Activated CD4-positive, alpha-beta T cell treated with anti-CD3 and anti-CD28 coated beads, Interleukin-2, amount 10 ng/mL, durations not matched to agents 7 days and 5 days (primary cell): ENCODE measurements around the gene DLEC1. TPM values are rescaled to one million over a fixed set of nuclear protein-coding genes. Genes with fewer than 3 reads are reported as not detected.
"Not testable (repeated sequence)": the region's sequence is repeated elsewhere in the genome, so short reads cannot be mapped to it uniquely, and the experiment has no call there.

Experiments used
- CTCF ChIA-PET: fragments of 350-600 bp; sonication (Branson Sonifier 250); formaldehyde crosslinking; loops from one replicate; lab custom pipeline; 2021; ENCODE audit warnings: antibody characterized with exemption; lab: Charles Lee
- POLR2A ChIA-PET: fragments of 350-600 bp; sonication (Branson Sonifier 250); formaldehyde crosslinking; loops from one replicate; lab custom pipeline; 2021; ENCODE audit warnings: antibody characterized with exemption; lab: Charles Lee
- DNase-seq: peaks from one replicate; pipeline ENCODE4 v3.0.0-alpha.2; 2020
- H3K27ac Mint-ChIP-seq: one replicate; pipeline ENCODE4 v1.8.0; 2021; ENCODE audit warnings: mild to moderate bottlenecking, moderate library complexity, mixed read lengths
- H3K27me3 Mint-ChIP-seq: one replicate; pipeline ENCODE4 v1.8.0; 2021; ENCODE audit warnings: mixed read lengths
- H3K36me3 Mint-ChIP-seq: one replicate; pipeline ENCODE4 v1.8.0; 2021; ENCODE audit warnings: low read depth, mixed read lengths
- H3K4me1 Mint-ChIP-seq: one replicate; pipeline ENCODE4 v1.8.0; 2021; ENCODE audit warnings: mixed read lengths
- H3K4me3 Mint-ChIP-seq: one replicate; pipeline ENCODE4 v1.8.0; 2021; ENCODE audit warnings: mild to moderate bottlenecking, moderate library complexity, mixed read lengths
- H3K9me3 Mint-ChIP-seq: one replicate; pipeline ENCODE4 v1.8.0; 2021; ENCODE audit warnings: mixed read lengths
- total RNA-seq, 2 experiments: library from RNA; stranded (reverse); gene quantifications; one replicate each; pipeline ENCODE4 v1.2.3, GENCODE V29; 2021

Gene DLEC1
- total RNA-seq, 2 experiments from 2014 or later = 1.4 to 2.3 TPM

DNA sequence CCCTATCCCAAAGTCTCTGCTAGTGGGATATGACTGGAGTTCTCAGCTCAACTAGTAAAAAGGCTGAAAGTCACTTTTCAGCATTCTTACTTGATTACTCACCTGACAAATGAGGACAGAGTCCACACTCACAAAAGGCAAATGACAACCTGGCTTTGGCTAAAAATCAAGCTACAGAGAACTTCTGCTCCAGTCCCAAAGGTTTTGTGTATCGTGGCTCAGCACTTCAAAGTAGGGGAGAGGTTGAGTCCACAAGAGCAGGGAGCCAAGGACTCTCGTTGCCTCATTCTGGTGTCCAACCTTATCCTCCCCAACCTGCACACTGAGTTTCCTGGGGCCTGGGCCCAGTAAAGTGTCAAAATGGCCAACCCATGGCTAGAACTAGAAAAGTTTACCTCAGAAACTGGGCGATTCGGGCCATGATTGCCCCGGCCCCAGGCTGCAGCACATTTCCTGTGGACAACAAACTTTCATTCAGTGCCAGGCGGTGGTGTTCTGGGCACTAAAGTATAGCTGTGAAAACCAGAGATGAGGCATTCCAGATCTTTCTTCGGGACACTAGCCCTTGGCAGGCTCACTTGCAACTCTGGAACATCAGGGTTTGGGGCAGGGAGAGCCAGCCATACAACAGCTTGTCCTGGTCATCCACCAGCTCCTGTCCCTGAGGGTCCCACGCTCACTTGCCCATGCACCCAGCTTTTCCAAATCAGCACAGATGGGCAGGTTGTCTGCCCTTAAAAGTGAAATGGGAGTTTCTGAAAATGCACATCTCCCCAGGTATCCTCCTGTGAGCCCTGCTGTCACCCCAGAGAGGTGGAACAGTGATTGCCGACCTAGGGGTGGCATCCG is 94.8 kb downstream of the DLEC1 start:
- Mint-ChIP-seq H3K4me1 (peaks cover 46% of the 10 kb centered on the region), H3K27me3 (no peaks in the 10 kb centered on the region), H3K36me3 (peaks cover 53% of the 10 kb centered on the region), H3K4me3 (no peak overlapping the region), H3K9me3 (no peaks in the 10 kb centered on the region), H3K27ac (peak overlapping the region; percentile 48)
- DNase-seq = no peak
- CTCF ChIA-PET = interaction anchor here (1.1 to 1.6 kb wide), 3 partner anchors 9 to 29 kb away, joined by 3 to 4 read pairs (median 3); no protein-coding TSS in a partner anchor
- POLR2A ChIA-PET = no interaction called here

GRCh38 chr3:38134517-38135143 is 95.6 kb downstream of the DLEC1 start:
- peak overlapping the region; percentile 99 for H3K27ac Mint-ChIP-seq
- DNase-seq, POLR2A ChIA-PET, H3K27me3 Mint-ChIP-seq, H3K9me3 Mint-ChIP-seq: not testable (repeated sequence)
- H3K36me3 Mint-ChIP-seq = peaks cover 55% of the 10 kb centered on the region
- peak overlapping the region; percentile 84 for H3K4me3 Mint-ChIP-seq
- CTCF ChIA-PET = interaction anchor here (1.5 to 1.6 kb wide), 2 partner anchors 8 to 29 kb away, joined by 3 to 4 read pairs; no protein-coding TSS in a partner anchor
- H3K4me1 Mint-ChIP-seq = peaks cover 52% of the 10 kb centered on the region

GRCh38 chr3:38135621-38136277 is 96.7 kb downstream of the DLEC1 start:
- not testable (repeated sequence) for H3K27me3 Mint-ChIP-seq, H3K9me3 Mint-ChIP-seq
- DNase-seq = peak; percentile 76
- peaks cover 57% of the 10 kb centered on the region for H3K36me3 Mint-ChIP-seq
- H3K27ac Mint-ChIP-seq = peak overlapping the region; percentile 99
- peaks cover 61% of the 10 kb centered on the region for H3K4me1 Mint-ChIP-seq
- H3K4me3 Mint-ChIP-seq = peak overlapping the region; percentile 84
- ChIA-PET POLR2A (interaction anchor here (2.6 kb wide), 1 partner anchor 29 kb away, joined by 17 read pairs; the partner anchor contains the start of gene OXSR1), CTCF (interaction anchor here (1.5 kb wide), 1 partner anchor 183 kb away, joined by 4 read pairs; no protein-coding TSS in a partner anchor)

DNA sequence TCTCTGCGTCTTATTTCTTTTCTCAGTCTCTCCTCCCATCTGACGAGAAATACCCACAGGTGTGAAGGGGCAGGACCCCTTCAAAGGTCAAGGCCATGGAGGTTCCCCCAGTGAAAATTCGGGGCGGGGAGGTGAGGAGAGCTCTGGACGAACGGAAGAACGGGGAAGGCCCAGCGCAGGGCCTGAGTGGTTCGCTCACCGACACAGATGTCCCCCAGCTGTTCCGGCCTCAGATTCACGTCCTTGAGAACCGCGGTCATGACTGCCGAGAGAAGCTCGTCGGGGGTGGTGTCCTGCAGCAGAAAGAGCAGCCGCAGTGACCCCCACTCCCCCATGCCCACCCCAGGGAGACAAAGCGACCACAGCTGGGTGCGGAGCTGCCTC is 97.4 kb downstream of the DLEC1 start:
- POLR2A ChIA-PET = interaction anchor here (2.6 kb wide), 1 partner anchor 29 kb away, joined by 17 read pairs; the partner anchor contains the start of gene OXSR1
- peaks cover 66% of the 10 kb centered on the region for H3K4me1 Mint-ChIP-seq
- DNase-seq = peak; percentile 20
- peaks cover 58% of the 10 kb centered on the region for H3K36me3 Mint-ChIP-seq
- H3K9me3 Mint-ChIP-seq = no peaks in the 10 kb centered on the region
- no peaks in the 10 kb centered on the region for H3K27me3 Mint-ChIP-seq
- H3K4me3 Mint-ChIP-seq = peak overlapping the region; percentile 84
- CTCF ChIA-PET = interaction anchor here (0.8 to 1.8 kb wide), 5 partner anchors 27 to 343 kb away, joined by 3 to 8 read pairs (median 4); partner anchors contain the start of gene OXSR1
- H3K27ac Mint-ChIP-seq = peak overlapping the region; percentile 99

- Mint-ChIP-seq H3K36me3 (peaks cover 59% of the 10 kb centered on the region), H3K4me1 (peaks cover 68% of the 10 kb centered on the region), H3K27me3 (no peaks in the 10 kb centered on the region), H3K4me3 (peak within 1 kb of the TSS; percentile 84), H3K9me3 (no peaks in the 10 kb centered on the region), H3K27ac (peak within 1 kb of the TSS; percentile 99)
- peak; percentile 99 for DNase-seq
- ChIA-PET CTCF (interaction anchor here (0.6 to 1.8 kb wide), 9 partner anchors 9 to 343 kb away, joined by 3 to 8 read pairs (median 4); partner anchors contain the start of gene OXSR1), POLR2A (interaction anchor here (0.6 to 2.6 kb wide), 3 partner anchors 17 to 911 kb away, joined by 6 to 17 read pairs (median 7); partner anchors contain the start of gene OXSR1)
Observed at GRCh38 chr3:38136777-38137614, 98.0 kb downstream of the DLEC1 start, which contains the start of gene ACAA1. Gene ACAA1, minus strand, starts transcription at chr3:38137127. Its CDS starts 92 bp downstream, at chr3:38137035.

DNA sequence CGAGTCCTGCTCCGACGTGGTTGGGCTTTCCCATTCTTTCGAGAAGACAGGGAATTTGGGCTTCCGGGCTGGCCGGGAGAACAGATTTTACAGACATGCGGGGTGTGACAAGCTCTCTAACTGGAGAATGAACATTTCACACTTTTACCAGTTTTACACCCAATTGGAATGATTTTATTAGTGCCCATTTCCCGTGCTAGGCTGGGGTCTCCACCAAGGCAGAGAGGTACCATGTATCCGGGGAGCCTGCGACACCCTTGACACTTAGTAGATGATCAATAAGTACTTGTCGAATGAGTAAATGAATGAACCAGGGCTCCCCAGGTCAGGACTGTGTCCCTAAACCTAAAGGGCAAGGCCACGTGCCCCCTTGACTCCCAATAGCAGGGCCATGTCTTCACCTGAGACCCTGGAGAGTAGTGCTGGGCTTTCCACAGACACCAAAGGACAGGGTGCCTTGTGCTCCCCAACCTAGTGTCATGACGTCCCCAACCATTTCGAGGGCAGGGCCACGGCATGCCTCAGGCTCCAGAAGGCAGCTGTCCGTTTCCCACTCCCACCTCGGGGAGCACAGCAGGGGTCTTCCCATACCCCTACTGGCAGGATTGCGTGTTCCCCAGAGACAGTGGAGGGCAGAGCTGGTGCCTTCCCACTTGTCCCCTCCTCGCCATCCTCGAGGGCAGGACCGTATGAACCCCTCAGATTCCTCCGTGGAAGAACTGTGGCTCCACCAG is 98.8 kb downstream of the DLEC1 start:
- peaks cover 65% of the 10 kb centered on the region for H3K36me3 Mint-ChIP-seq
- H3K4me1 Mint-ChIP-seq = peaks cover 69% of the 10 kb centered on the region
- H3K27ac Mint-ChIP-seq = peak overlapping the region; percentile 99
- ChIA-PET CTCF (interaction anchor here (0.6 to 1.8 kb wide), 8 partner anchors 9 to 208 kb away, joined by 3 to 8 read pairs (median 4); partner anchors contain the start of gene OXSR1), POLR2A (interaction anchor here (0.6 to 2.6 kb wide), 2 partner anchors 27 to 912 kb away, joined by 6 to 17 read pairs; partner anchors contain the start of gene OXSR1)
- DNase-seq = peak; percentile 26
- H3K27me3 Mint-ChIP-seq = no peaks in the 10 kb centered on the region
- H3K4me3 Mint-ChIP-seq = peak overlapping the region; percentile 84
- no peaks in the 10 kb centered on the region for H3K9me3 Mint-ChIP-seq

GRCh38 chr3:38138349-38139190 is 99.6 kb downstream of the DLEC1 start, which contains the start of gene MYD88:
Gene MYD88, plus strand, starts transcription at chr3:38138661. Its CDS starts 40 bp downstream, at chr3:38138701.
- CTCF ChIA-PET = interaction anchor here (0.8 to 2.1 kb wide), 6 partner anchors 19 to 383 kb away, joined by 3 to 5 read pairs (median 4); partner anchors contain the start of gene OXSR1
- H3K27me3 Mint-ChIP-seq = no peaks in the 10 kb centered on the region

DNA sequence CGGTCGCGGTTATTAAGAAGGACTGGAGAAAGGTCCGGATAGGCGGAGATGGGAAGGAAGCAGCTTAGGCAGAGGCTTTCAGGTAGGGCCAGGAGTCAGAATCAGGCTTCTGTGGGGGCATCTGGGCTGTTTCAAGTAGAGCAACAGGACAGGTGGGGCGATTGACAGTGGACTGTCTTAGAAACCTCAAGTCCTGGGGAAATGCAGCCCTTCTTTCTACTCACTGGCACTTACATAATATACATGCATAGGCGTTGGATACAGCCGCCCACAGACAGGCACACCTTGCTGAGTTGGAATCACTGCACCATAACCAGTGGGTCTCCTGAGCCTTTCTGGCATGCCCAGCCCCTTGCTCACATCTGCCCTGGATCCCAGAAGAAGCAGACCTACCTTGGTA is 100.2 kb downstream of the DLEC1 start:
- Mint-ChIP-seq H3K36me3 (peaks cover 62% of the 10 kb centered on the region), H3K4me1 (peaks cover 60% of the 10 kb centered on the region), H3K9me3 (no peaks in the 10 kb centered on the region), H3K4me3 (peak overlapping the region; percentile 84), H3K27me3 (no peaks in the 10 kb centered on the region), H3K27ac (peak overlapping the region; percentile 99)
- ChIA-PET POLR2A (interaction anchor here (1.4 kb wide), 1 partner anchor 26 kb away, joined by 3 read pairs; the partner anchor contains the start of gene OXSR1), CTCF (interaction anchor here (0.8 to 2.1 kb wide), 6 partner anchors 18 to 382 kb away, joined by 3 to 5 read pairs (median 4); partner anchors contain the start of gene OXSR1)
- DNase-seq = no peak

More at GRCh38 chr3:38138349-38139190, 99.6 kb downstream of the DLEC1 start, which contains the start of gene MYD88:
- no peaks in the 10 kb centered on the region for H3K9me3 Mint-ChIP-seq
- peak; percentile 88 for DNase-seq
- POLR2A ChIA-PET = interaction anchor here (0.5 to 2.6 kb wide), 3 partner anchors 26 to 31 kb away, joined by 3 to 17 read pairs (median 11); partner anchors contain the start of gene OXSR1
- peak within 1 kb of the TSS; percentile 99 for H3K27ac Mint-ChIP-seq
- peak within 1 kb of the TSS; percentile 84 for H3K4me3 Mint-ChIP-seq
- H3K36me3 Mint-ChIP-seq = peaks cover 62% of the 10 kb centered on the region
- H3K4me1 Mint-ChIP-seq = peaks cover 63% of the 10 kb centered on the region

DNA sequence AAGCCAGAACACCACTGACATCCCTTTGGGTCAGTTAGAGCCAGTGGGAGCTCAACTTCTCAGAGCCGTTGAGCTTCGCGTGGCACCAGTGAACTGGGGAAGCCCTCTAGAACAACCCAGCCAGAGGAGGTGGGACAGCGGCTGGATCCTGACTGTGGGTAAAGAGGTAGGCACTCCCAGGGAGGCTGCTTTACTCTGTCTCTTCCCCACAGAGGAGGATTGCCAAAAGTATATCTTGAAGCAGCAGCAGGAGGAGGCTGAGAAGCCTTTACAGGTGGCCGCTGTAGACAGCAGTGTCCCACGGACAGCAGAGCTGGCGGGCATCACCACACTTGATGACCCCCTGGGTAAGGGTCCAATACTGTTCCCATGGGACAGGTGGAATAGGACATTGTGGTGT is 100.6 kb downstream of the DLEC1 start:
- Mint-ChIP-seq H3K4me1 (peaks cover 55% of the 10 kb centered on the region), H3K27me3 (no peaks in the 10 kb centered on the region), H3K27ac (peak overlapping the region; percentile 99), H3K4me3 (peak overlapping the region; percentile 84), H3K36me3 (peaks cover 57% of the 10 kb centered on the region), H3K9me3 (no peaks in the 10 kb centered on the region)
- CTCF ChIA-PET = interaction anchor here (0.5 to 2.1 kb wide), 8 partner anchors 19 to 381 kb away, joined by 3 to 5 read pairs (median 3); partner anchors contain the start of gene OXSR1
- no peak for DNase-seq
- POLR2A ChIA-PET = interaction anchor here (1.4 kb wide), 1 partner anchor 25 kb away, joined by 3 read pairs; the partner anchor contains the start of gene OXSR1
